Fibroblast of mammary gland (primary cell): ENCODE data around the gene MPI.
A peak's percentile ranks its signal among the peaks of the same experiment; 100 is the strongest.
"Not testable (repeated sequence)": the region's sequence is repeated elsewhere in the genome, so short reads cannot be mapped to it uniquely, and the experiment has no call there.

Experiments used
- DNase-seq: peaks from one replicate; pipeline ENCODE4 v3.0.0-alpha.2; 2010; ENCODE audit warnings: low read depth
- H3K4me3 ChIP-seq: 2 replicates; pipeline ENCODE4 v1.5.1; 2011; ENCODE audit warnings: low read depth, mild to moderate bottlenecking, low read length, moderate library complexity; ENCODE audit not compliant: control insufficient read depth
- CTCF ChIP-seq: conservative IDR thresholded peaks from 2 replicates; pipeline ENCODE4 v1.5.1; 2011; ENCODE audit warnings: low read depth, low read length, inconsistent platforms; ENCODE audit not compliant: control insufficient read depth, insufficient read depth

Gene MPI

GRCh38 chr15:74904190-74904805 is 14.5 kb downstream of the MPI start:
- no peak overlapping the region for H3K4me3 ChIP-seq
- no peak for DNase-seq
- no peak for TF ChIP-seq CTCF

- TF ChIP-seq CTCF: no peak
- peak overlapping the region; percentile 86 for H3K4me3 ChIP-seq
- no peak for DNase-seq
These were observed 16.2 kb downstream of the MPI start for GRCh38 chr15:74906067-74906449.

- peak within 1 kb of the TSS; percentile 86 for H3K4me3 ChIP-seq
- no peak for TF ChIP-seq CTCF
- peak; percentile 79 for DNase-seq
These were observed 16.8 kb downstream of the MPI start, which contains the start of gene FAM219B for GRCh38 chr15:74906450-74907162. Gene FAM219B, minus strand, starts transcription at chr15:74906851. Its CDS starts 51 bp downstream, at chr15:74906800.

GRCh38 chr15:74907163-74907870 is 17.5 kb downstream of the MPI start:
- no peak for TF ChIP-seq CTCF
- no peak for DNase-seq
- H3K4me3 ChIP-seq: peak overlapping the region; percentile 86

GRCh38 chr15:74908635-74909034 is 18.8 kb downstream of the MPI start:
- no peak for DNase-seq
- no peak overlapping the region for H3K4me3 ChIP-seq
- no peak for TF ChIP-seq CTCF

- H3K4me3 ChIP-seq: no peak overlapping the region
- TF ChIP-seq CTCF: no peak
- DNase-seq: no peak
These were observed 23.2 kb downstream of the MPI start for GRCh38 chr15:74913041-74913440.

GRCh38 chr15:74913799-74914198 is 24.0 kb downstream of the MPI start:
- H3K4me3 ChIP-seq, DNase-seq: not testable (repeated sequence)
